Measurements from ENCODE around the gene CAVIN3. TPM values are rescaled to one million over a fixed set of nuclear protein-coding genes. Genes with fewer than 3 reads are reported as not detected.
A peak's percentile ranks its signal among the peaks of the same experiment; 100 is the strongest.

CAVIN3 gene
- total RNA-seq, 1 donor from 2014 or later, result 30.7 TPM

- Mint-ChIP-seq H3K27me3 (ENCODE audit: unreplicated experiment) (peaks cover 20% of the 10 kb centered on the region), H3K36me3 (ENCODE audit: unreplicated experiment) (no peaks in the 10 kb centered on the region), H3K9me3 (ENCODE audit: unreplicated experiment) (no peaks in the 10 kb centered on the region), H3K4me1 (ENCODE audit: unreplicated experiment) (peaks cover 11% of the 10 kb centered on the region), H3K27ac (ENCODE audit: unreplicated experiment) (no peak overlapping the region), H3K4me3 (ENCODE audit: unreplicated experiment) (no peak overlapping the region)
- no peak for TF ChIP-seq CTCF (IDR thresholded peaks at IDR 0.05)
- no peak for DNase-seq (ENCODE audit: extremely low spot score, unreplicated experiment)
Observed at GRCh38 chr11:6326985-6327384, 6.7 kb upstream of the CAVIN3 start.

- Mint-ChIP-seq H3K4me3 (ENCODE audit: unreplicated experiment) (no peak overlapping the region), H3K9me3 (ENCODE audit: unreplicated experiment) (no peaks in the 10 kb centered on the region), H3K4me1 (ENCODE audit: unreplicated experiment) (peaks cover 18% of the 10 kb centered on the region), H3K27ac (ENCODE audit: unreplicated experiment) (no peak overlapping the region), H3K36me3 (ENCODE audit: unreplicated experiment) (no peaks in the 10 kb centered on the region), H3K27me3 (ENCODE audit: unreplicated experiment) (peaks cover 19% of the 10 kb centered on the region)
- no peak for DNase-seq (ENCODE audit: extremely low spot score, unreplicated experiment)
- TF ChIP-seq CTCF (IDR thresholded peaks at IDR 0.05), result no peak
Observed at GRCh38 chr11:6326303-6326702, 6.0 kb upstream of the CAVIN3 start.

GRCh38 chr11:6323291-6323905 lies 3.1 kb upstream of the CAVIN3 start:
- peaks cover 9% of the 10 kb centered on the region for H3K27me3 Mint-ChIP-seq (ENCODE audit: unreplicated experiment)

GRCh38 chr11:6321961-6322362 lies 1.7 kb upstream of the CAVIN3 start:
- H3K9me3 Mint-ChIP-seq (ENCODE audit: unreplicated experiment), result no peaks in the 10 kb centered on the region
- peaks cover 48% of the 10 kb centered on the region for H3K4me1 Mint-ChIP-seq (ENCODE audit: unreplicated experiment)
- no peak for TF ChIP-seq CTCF (IDR thresholded peaks at IDR 0.05)
- DNase-seq (ENCODE audit: extremely low spot score, unreplicated experiment), result no peak
- H3K4me3 Mint-ChIP-seq (ENCODE audit: unreplicated experiment), result no peak overlapping the region
- H3K36me3 Mint-ChIP-seq (ENCODE audit: unreplicated experiment), result no peaks in the 10 kb centered on the region
- no peaks in the 10 kb centered on the region for H3K27me3 Mint-ChIP-seq (ENCODE audit: unreplicated experiment)
- H3K27ac Mint-ChIP-seq (ENCODE audit: unreplicated experiment), result peak overlapping the region; percentile 93

More at GRCh38 chr11:6323291-6323905, 3.1 kb upstream of the CAVIN3 start:
- peaks cover 41% of the 10 kb centered on the region for H3K4me1 Mint-ChIP-seq (ENCODE audit: unreplicated experiment)
- no peak for DNase-seq (ENCODE audit: extremely low spot score, unreplicated experiment)
- H3K27ac Mint-ChIP-seq (ENCODE audit: unreplicated experiment), result no peak overlapping the region
- no peaks in the 10 kb centered on the region for H3K36me3 Mint-ChIP-seq (ENCODE audit: unreplicated experiment)
- H3K4me3 Mint-ChIP-seq (ENCODE audit: unreplicated experiment), result no peak overlapping the region
- no peak for TF ChIP-seq CTCF (IDR thresholded peaks at IDR 0.05)
- no peaks in the 10 kb centered on the region for H3K9me3 Mint-ChIP-seq (ENCODE audit: unreplicated experiment)

GRCh38 chr11:6321356-6321755 lies 1.1 kb upstream of the CAVIN3 start:
- H3K9me3 Mint-ChIP-seq (ENCODE audit: unreplicated experiment), result no peaks in the 10 kb centered on the region
- H3K27me3 Mint-ChIP-seq (ENCODE audit: unreplicated experiment), result no peaks in the 10 kb centered on the region
- peak overlapping the region; percentile 93 for H3K27ac Mint-ChIP-seq (ENCODE audit: unreplicated experiment)
- peaks cover 48% of the 10 kb centered on the region for H3K4me1 Mint-ChIP-seq (ENCODE audit: unreplicated experiment)
- H3K4me3 Mint-ChIP-seq (ENCODE audit: unreplicated experiment), result peak overlapping the region; percentile 63
- TF ChIP-seq CTCF (IDR thresholded peaks at IDR 0.05), result no peak
- H3K36me3 Mint-ChIP-seq (ENCODE audit: unreplicated experiment), result no peaks in the 10 kb centered on the region
- no peak for DNase-seq (ENCODE audit: extremely low spot score, unreplicated experiment)

Data from osteocyte (in vitro differentiated cells).